NCI-H446 treated with DMSO at 0.1 percent for 48 hours (cell line): ENCODE data around the gene RLN3.
"Not testable (repeated sequence)": the region's sequence is repeated elsewhere in the genome, so short reads cannot be mapped to it uniquely, and the experiment has no call there.

Source experiments
- DNase-seq: peaks from one replicate; lab custom pipeline; 2025; lab: John Stamatoyannopoulos, UW

RLN3 gene

GRCh38 chr19:13995017-13995728, 32.8 kb upstream of the RLN3 start:
- DNase-seq = peak; percentile 82

GRCh38 chr19:13995878-13996765, 31.8 kb upstream of the RLN3 start:
- no peak for DNase-seq

GRCh38 chr19:13996928-13997630, 30.9 kb upstream of the RLN3 start:
- DNase-seq = no peak

- no peak for DNase-seq
Observed at GRCh38 chr19:13997631-13997962, 30.4 kb upstream of the RLN3 start.

GRCh38 chr19:13998426-13998825, 29.5 kb upstream of the RLN3 start:
- DNase-seq = no peak

- no peak for DNase-seq
Observed at GRCh38 chr19:13999085-13999484, 28.9 kb upstream of the RLN3 start.

GRCh38 chr19:14000691-14001375, 27.1 kb upstream of the RLN3 start:
- no peak for DNase-seq

- no peak for DNase-seq
Observed at GRCh38 chr19:14002571-14003250, 25.2 kb upstream of the RLN3 start.

GRCh38 chr19:14003251-14004055, 24.5 kb upstream of the RLN3 start:
- no peak for DNase-seq

- DNase-seq = no peak
Observed at GRCh38 chr19:14004619-14005348, 23.2 kb upstream of the RLN3 start.

- peak; percentile 54 for DNase-seq
Observed at GRCh38 chr19:14005349-14006084, 22.4 kb upstream of the RLN3 start.

- peak; percentile 100 for DNase-seq
Observed at GRCh38 chr19:14006085-14006765, 21.7 kb upstream of the RLN3 start, which contains the start of gene RFX1. Gene RFX1, minus strand, starts transcription at chr19:14006320. Its CDS starts 12,477 bp downstream, at chr19:13993843.

- DNase-seq = no peak
Observed at GRCh38 chr19:14006766-14007562, 21.0 kb upstream of the RLN3 start.

- DNase-seq = no peak
Observed at GRCh38 chr19:14012378-14012915, 15.5 kb upstream of the RLN3 start.

GRCh38 chr19:14015524-14016035, 12.4 kb upstream of the RLN3 start:
- no peak for DNase-seq

GRCh38 chr19:14019100-14019499, 8.8 kb upstream of the RLN3 start:
- DNase-seq = no peak

GRCh38 chr19:14019739-14020138, 8.2 kb upstream of the RLN3 start:
- DNase-seq = not testable (repeated sequence)
